HCT116 (cell line): ENCODE data around the gene ARL15. TPM values are rescaled to one million over a fixed set of nuclear protein-coding genes. Genes with fewer than 3 reads are reported as not detected.

Experiments
- ATAC-seq: fragments of 200-7000 bp; cut with Tn5 transposase; 2 replicates; pipeline ENCODE4 v1.9.1; 2020; ENCODE audit warnings: mild to moderate bottlenecking, moderate library complexity
- BruUV-seq: library from RNA; stranded (reverse); fragments of 400-500 nt; replicated peaks from 2 replicates; lab custom pipeline; 2021; lab: Mats Ljungman, UMichigan
- CTCF ChIA-PET: fragments of 300-600 bp; sonication (Branson Sonifier 250); formaldehyde crosslinking; loops from one replicate; lab custom pipeline; 2021; ENCODE audit warnings: antibody characterized with exemption; lab: Charles Lee
- POLR2A ChIA-PET: fragments of 300-600, 350-600 bp; sonication (Branson Sonifier 250); formaldehyde crosslinking; loops from one replicate; lab custom pipeline; 2021; ENCODE audit warnings: antibody characterized with exemption; lab: Charles Lee
- RAD21 ChIA-PET, 2 experiments: fragments of 300-600 bp; sonication (Branson Sonifier 250); formaldehyde crosslinking; loops; one replicate each; lab custom pipeline; 2023; ENCODE audit warnings: low total read pairs in 2 of 2; ENCODE audit not compliant: uncharacterized antibody in 2 of 2, unreplicated experiment in 2 of 2, low non-redundant PET in 1 of 2; lab: Charles Lee
- DNase-seq: peaks from one replicate; pipeline ENCODE4 v3.0.0-alpha.2; 2010; ENCODE audit warnings: low read depth, low spot score
- H2AFZ ChIP-seq: fragments of 200-600 bp; shearing (Covaris generic), sonication (generic); 2 replicates; pipeline ENCODE4 v1.6.1; 2017; ENCODE audit warnings: low read depth, mixed run types, mixed read lengths, antibody characterized with exemption, low read length; ENCODE audit not compliant: poor library complexity, severe bottlenecking
- H3K27ac ChIP-seq: 2 replicates; pipeline ENCODE4 v1.5.1; 2012; ENCODE audit warnings: low read depth, low read length
- H3K27me3 ChIP-seq: fragments of 200-600 bp; sonication (generic); 2 replicates; pipeline ENCODE4 v1.6.1; 2016; ENCODE audit warnings: mixed run types, low read length, mixed read lengths; ENCODE audit not compliant: insufficient read depth
- H3K36me3 ChIP-seq, 2 experiments: fragments of 200-500 bp in 1 of 2; fragments of 200-600 bp in 1 of 2; sonication (Bioruptor generic) in 1 of 2; sonication (generic) in 1 of 2; 2 replicates each; pipeline versions ENCODE4 v1.5.1 to v1.6.1; 2014 to 2016; ENCODE audit warnings: low read length in 2 of 2, inconsistent platforms in 1 of 2, mixed read lengths in 1 of 2, mixed run types in 1 of 2; ENCODE audit not compliant: insufficient read depth in 2 of 2, control insufficient read depth in 1 of 2
- H3K4me1 ChIP-seq, 2 experiments: fragments of 200-600 bp in 1 of 2; sonication (generic) in 1 of 2; 2 replicates each; pipeline versions ENCODE4 v1.5.1 to v1.6.1; 2012 to 2017; ENCODE audit warnings: low read length in 2 of 2, inconsistent platforms in 1 of 2, mild to moderate bottlenecking in 1 of 2, mixed read lengths in 1 of 2, mixed run types in 1 of 2, moderate library complexity in 1 of 2; ENCODE audit not compliant: insufficient read depth in 2 of 2, control insufficient read depth in 1 of 2
- H3K4me2 ChIP-seq: fragments of 200-600 bp; sonication (generic); 2 replicates; pipeline ENCODE4 v1.6.1; 2017; ENCODE audit warnings: mixed run types, low read length, mixed read lengths
- H3K4me3 ChIP-seq, 2 experiments: fragments of 200-600 bp in 1 of 2; sonication (generic) in 1 of 2; replicated peaks in 1 of 2; 2 replicates each; pipeline ENCODE4 v1.5.1; 2011 to 2016; ENCODE audit warnings: low read length in 2 of 2, control low read depth in 1 of 2, low read depth in 1 of 2, mild to moderate bottlenecking in 1 of 2, mixed read lengths in 1 of 2, mixed run types in 1 of 2
- H3K79me2 ChIP-seq: fragments of 200-600 bp; sonication (generic); 2 replicates; pipeline ENCODE4 v1.6.1; 2017; ENCODE audit warnings: mild to moderate bottlenecking, mixed run types, low read length, moderate library complexity, mixed read lengths; ENCODE audit not compliant: insufficient read depth
- H3K9ac ChIP-seq: fragments of 200-600 bp; sonication (generic); 2 replicates; pipeline ENCODE4 v1.6.1; 2016; ENCODE audit warnings: low read length, mixed read lengths
- H3K9me2 ChIP-seq: fragments of 200-600 bp; sonication (generic), shearing (Covaris generic); 2 replicates; pipeline ENCODE4 v1.6.1; 2017; ENCODE audit warnings: mixed run types, mild to moderate bottlenecking, moderate library complexity; ENCODE audit not compliant: insufficient read depth
- H3K9me3 ChIP-seq, 2 experiments: fragments of 200-500 bp in 1 of 2; fragments of 200-600 bp in 1 of 2; sonication (Bioruptor generic) in 1 of 2; sonication (generic) in 1 of 2; 2 replicates each; pipeline ENCODE4 v1.6.1; 2014 to 2017; ENCODE audit warnings: low read length in 2 of 2, mixed read lengths in 2 of 2, inconsistent platforms in 1 of 2, low read depth in 1 of 2, mild to moderate bottlenecking in 1 of 2, mixed run types in 1 of 2, moderate library complexity in 1 of 2; ENCODE audit not compliant: control insufficient read depth in 1 of 2, insufficient read depth in 1 of 2
- H4K20me1 ChIP-seq: fragments of 200-600 bp; sonication (generic), shearing (Covaris generic); 2 replicates; pipeline ENCODE4 v1.6.1; 2017; ENCODE audit warnings: mixed run types, mild to moderate bottlenecking, moderate library complexity; ENCODE audit not compliant: insufficient read depth
- ATF3 ChIP-seq: IDR thresholded peaks from 2 replicates; pipeline ENCODE4 v1.6.1; 2012
- CBX3 ChIP-seq: IDR thresholded peaks from 2 replicates; pipeline ENCODE4 v1.6.1; 2012; ENCODE audit warnings: low read depth
- CEBPB ChIP-seq: IDR thresholded peaks from 2 replicates; pipeline ENCODE4 v1.6.1; 2012; ENCODE audit warnings: low read depth
- EGR1 ChIP-seq: IDR thresholded peaks from 2 replicates; pipeline ENCODE4 v1.6.1; 2012; ENCODE audit warnings: low read depth
- EZH2 ChIP-seq: fragments of 200-600 bp; sonication (generic); IDR thresholded peaks from 2 replicates; pipeline ENCODE4 v1.6.1; 2017; ENCODE audit warnings: antibody characterized with exemption, mixed run types
- EZH2phosphoT487 ChIP-seq: fragments of 200-600 bp; IDR thresholded peaks from 2 replicates; pipeline ENCODE4 v1.6.1; 2018; ENCODE audit warnings: antibody characterized with exemption, borderline replicate concordance
- FOSL1 ChIP-seq: IDR thresholded peaks from 2 replicates; pipeline ENCODE4 v1.6.1; 2012; ENCODE audit warnings: low read depth
- MAX ChIP-seq: IDR thresholded peaks from 2 replicates; pipeline ENCODE4 v1.6.1; 2012
- POLR2A ChIP-seq: IDR thresholded peaks from 2 replicates; pipeline ENCODE4 v1.7.0; 2011; ENCODE audit warnings: borderline replicate concordance; ENCODE audit not compliant: insufficient read depth, insufficient read length; ENCODE audit errors: extremely low read depth
- POLR2AphosphoS5 ChIP-seq: IDR thresholded peaks from 2 replicates; pipeline ENCODE4 v1.6.1; 2011; ENCODE audit warnings: mild to moderate bottlenecking, low read depth, low read length, moderate library complexity
- RAD21 ChIP-seq: IDR thresholded peaks from 2 replicates; pipeline ENCODE4 v1.6.1; 2012; ENCODE audit warnings: low read depth, mild to moderate bottlenecking
- SIN3A ChIP-seq: IDR thresholded peaks from 2 replicates; pipeline ENCODE4 v1.6.1; 2012; ENCODE audit warnings: low read depth
- YY1 ChIP-seq: IDR thresholded peaks from 2 replicates; pipeline ENCODE4 v1.6.1; 2011; ENCODE audit warnings: low read length, low read depth, moderate library complexity, mild to moderate bottlenecking; ENCODE audit not compliant: insufficient replicate concordance; ENCODE audit errors: extremely low read depth
- ZBTB33 ChIP-seq: IDR thresholded peaks from 2 replicates; pipeline ENCODE4 v1.6.1; 2011; ENCODE audit warnings: mild to moderate bottlenecking, low read length, moderate library complexity; ENCODE audit not compliant: insufficient replicate concordance; ENCODE audit errors: extremely low read depth
- ZFX ChIP-seq: fragments of 450-650 bp; IDR thresholded peaks from 2 replicates; pipeline ENCODE4 v1.6.1; 2017
- ZNF274 ChIP-seq: fragments of 200-500 bp; sonication (Bioruptor generic); IDR thresholded peaks from 2 replicates; pipeline ENCODE4 v1.6.1; 2014; ENCODE audit warnings: mild to moderate bottlenecking, low read depth, low read length, inconsistent platforms
- intact Hi-C: fragments of 100-400 bp; cut with micrococcal nuclease; formaldehyde crosslinking; loops from 2 replicates; pipeline ENCODE4 v1.10.0; 2022
- total RNA-seq: library from RNA; stranded (reverse); gene quantifications from one replicate; pipeline ENCODE4 v1.2.1, GENCODE V29; 2021; ENCODE audit not compliant: unreplicated experiment
- TF ChIP-seq, protein P1 (sequence below), 3 experiments: fragments of 200-600 bp in 1 of 3; sonication (generic) in 1 of 3; IDR thresholded peaks in 2 of 3; conservative IDR thresholded peaks in 1 of 3; 2 replicates each; pipeline ENCODE4 v1.5.1; 2012 to 2017; ENCODE audit warnings: low read depth in 2 of 3, low read length in 2 of 3, antibody characterized with exemption in 1 of 3, borderline replicate concordance in 1 of 3, control low read depth in 1 of 3, mild to moderate bottlenecking in 1 of 3, mixed read lengths in 1 of 3, mixed run types in 1 of 3, moderate library complexity in 1 of 3; ENCODE audit not compliant: insufficient read depth in 1 of 3
- TF ChIP-seq, protein P2 (sequence below): IDR thresholded peaks from 2 replicates; pipeline ENCODE4 v1.6.1; 2012; ENCODE audit warnings: low read depth

ARL15 gene
- total RNA-seq, 1 experiment from 2014 or later = 15.0 TPM

DNA sequence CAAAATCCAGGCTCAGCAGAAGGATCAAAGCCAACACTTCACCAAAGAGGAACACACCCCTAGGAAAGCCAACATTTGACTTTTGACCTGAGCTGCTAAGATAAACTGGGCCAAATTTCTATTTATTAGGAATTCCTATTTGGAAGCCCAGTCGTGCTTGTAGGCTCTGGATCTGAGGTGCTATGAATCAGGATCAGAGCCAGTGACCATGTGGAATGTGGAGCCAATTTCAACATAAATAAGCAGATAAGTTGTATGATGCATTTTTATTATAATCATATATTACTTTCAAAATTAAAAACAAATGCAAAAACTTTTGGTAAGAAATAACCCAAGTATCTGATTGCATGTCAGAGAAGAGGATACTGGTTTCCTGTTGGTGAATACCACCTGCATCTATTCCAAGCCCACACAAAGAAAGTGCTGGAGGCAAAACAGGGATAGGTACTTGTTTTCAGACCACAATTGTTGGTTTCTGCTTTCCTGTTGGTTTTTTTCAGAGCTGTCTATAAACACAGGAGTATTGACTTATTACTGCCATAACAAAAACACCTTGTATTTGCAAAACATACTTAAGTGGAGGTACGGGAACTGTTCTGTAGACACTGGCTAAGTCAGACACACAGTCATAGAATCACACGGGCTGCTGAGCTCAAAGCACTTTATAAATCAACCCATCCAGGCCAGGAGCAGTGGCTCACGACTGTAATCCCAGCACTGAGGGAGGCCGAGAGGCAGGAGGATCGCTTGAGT is 52.8 kb downstream of the ARL15 start:
- DNase-seq = no peak
- Histone ChIP-seq H3K27ac (no peak overlapping the region), H3K9me3 (no peaks in the 10 kb centered on the region), H3K9me2 (no peaks in the 10 kb centered on the region), H3K4me2 (no peak overlapping the region), H3K27me3 (no peaks in the 10 kb centered on the region), H4K20me1 (no peaks in the 10 kb centered on the region), H3K36me3 (no peaks in the 10 kb centered on the region), H2AFZ (no peak overlapping the region), H3K4me1 (no peaks in the 10 kb centered on the region), H3K79me2 (no peaks in the 10 kb centered on the region), H3K4me3 (no peak overlapping the region), H3K9ac (no peak overlapping the region)
- no TSS peak for BruUV-seq
- no peak for ATAC-seq
- RAD21 ChIA-PET = no interaction called here
- CTCF ChIA-PET = no interaction called here
- intact Hi-C loops = no loop called here
- POLR2A ChIA-PET = no interaction called here
- no peak for TF ChIP-seq ZBTB33
- TF ChIP-seq, protein P1, sequence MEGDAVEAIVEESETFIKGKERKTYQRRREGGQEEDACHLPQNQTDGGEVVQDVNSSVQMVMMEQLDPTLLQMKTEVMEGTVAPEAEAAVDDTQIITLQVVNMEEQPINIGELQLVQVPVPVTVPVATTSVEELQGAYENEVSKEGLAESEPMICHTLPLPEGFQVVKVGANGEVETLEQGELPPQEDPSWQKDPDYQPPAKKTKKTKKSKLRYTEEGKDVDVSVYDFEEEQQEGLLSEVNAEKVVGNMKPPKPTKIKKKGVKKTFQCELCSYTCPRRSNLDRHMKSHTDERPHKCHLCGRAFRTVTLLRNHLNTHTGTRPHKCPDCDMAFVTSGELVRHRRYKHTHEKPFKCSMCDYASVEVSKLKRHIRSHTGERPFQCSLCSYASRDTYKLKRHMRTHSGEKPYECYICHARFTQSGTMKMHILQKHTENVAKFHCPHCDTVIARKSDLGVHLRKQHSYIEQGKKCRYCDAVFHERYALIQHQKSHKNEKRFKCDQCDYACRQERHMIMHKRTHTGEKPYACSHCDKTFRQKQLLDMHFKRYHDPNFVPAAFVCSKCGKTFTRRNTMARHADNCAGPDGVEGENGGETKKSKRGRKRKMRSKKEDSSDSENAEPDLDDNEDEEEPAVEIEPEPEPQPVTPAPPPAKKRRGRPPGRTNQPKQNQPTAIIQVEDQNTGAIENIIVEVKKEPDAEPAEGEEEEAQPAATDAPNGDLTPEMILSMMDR (IDR thresholded peaks at IDR 0.05 in 2 of 3, conservative IDR thresholded peaks at IDR 0.05 in 1 of 3; ENCODE audit: borderline replicate concordance in 1 of 3, insufficient read depth in 1 of 3, low read depth in 2 of 3, low read length in 2 of 3) = no peak
- no peak for TF ChIP-seq CBX3
- TF ChIP-seq EGR1 = no peak
- no peak for TF ChIP-seq CEBPB
- no peak for TF ChIP-seq YY1
- TF ChIP-seq ZNF274 = no peak
- TF ChIP-seq SIN3A = no peak
- TF ChIP-seq, protein P2, sequence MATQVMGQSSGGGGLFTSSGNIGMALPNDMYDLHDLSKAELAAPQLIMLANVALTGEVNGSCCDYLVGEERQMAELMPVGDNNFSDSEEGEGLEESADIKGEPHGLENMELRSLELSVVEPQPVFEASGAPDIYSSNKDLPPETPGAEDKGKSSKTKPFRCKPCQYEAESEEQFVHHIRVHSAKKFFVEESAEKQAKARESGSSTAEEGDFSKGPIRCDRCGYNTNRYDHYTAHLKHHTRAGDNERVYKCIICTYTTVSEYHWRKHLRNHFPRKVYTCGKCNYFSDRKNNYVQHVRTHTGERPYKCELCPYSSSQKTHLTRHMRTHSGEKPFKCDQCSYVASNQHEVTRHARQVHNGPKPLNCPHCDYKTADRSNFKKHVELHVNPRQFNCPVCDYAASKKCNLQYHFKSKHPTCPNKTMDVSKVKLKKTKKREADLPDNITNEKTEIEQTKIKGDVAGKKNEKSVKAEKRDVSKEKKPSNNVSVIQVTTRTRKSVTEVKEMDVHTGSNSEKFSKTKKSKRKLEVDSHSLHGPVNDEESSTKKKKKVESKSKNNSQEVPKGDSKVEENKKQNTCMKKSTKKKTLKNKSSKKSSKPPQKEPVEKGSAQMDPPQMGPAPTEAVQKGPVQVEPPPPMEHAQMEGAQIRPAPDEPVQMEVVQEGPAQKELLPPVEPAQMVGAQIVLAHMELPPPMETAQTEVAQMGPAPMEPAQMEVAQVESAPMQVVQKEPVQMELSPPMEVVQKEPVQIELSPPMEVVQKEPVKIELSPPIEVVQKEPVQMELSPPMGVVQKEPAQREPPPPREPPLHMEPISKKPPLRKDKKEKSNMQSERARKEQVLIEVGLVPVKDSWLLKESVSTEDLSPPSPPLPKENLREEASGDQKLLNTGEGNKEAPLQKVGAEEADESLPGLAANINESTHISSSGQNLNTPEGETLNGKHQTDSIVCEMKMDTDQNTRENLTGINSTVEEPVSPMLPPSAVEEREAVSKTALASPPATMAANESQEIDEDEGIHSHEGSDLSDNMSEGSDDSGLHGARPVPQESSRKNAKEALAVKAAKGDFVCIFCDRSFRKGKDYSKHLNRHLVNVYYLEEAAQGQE = no peak
- no peak for TF ChIP-seq RAD21
- TF ChIP-seq POLR2AphosphoS5 = no peak
- TF ChIP-seq EZH2phosphoT487 = no peak
- no peak for TF ChIP-seq ZFX
- no peak for TF ChIP-seq FOSL1
- no peak for TF ChIP-seq EZH2
- no peak for TF ChIP-seq POLR2A
- TF ChIP-seq MAX = no peak
- TF ChIP-seq ATF3 = no peak
